Epithelial cell of esophagus (primary cell): ENCODE results near the gene CDKN2A.

Experiments
- DNase-seq: peaks from one replicate; pipeline ENCODE4 v3.0.0; 2010; ENCODE audit warnings: low read depth
- H3K4me3 ChIP-seq: 2 replicates; pipeline ENCODE4 v1.5.1; 2011; ENCODE audit warnings: mild to moderate bottlenecking, low read length, control low read depth
- CTCF ChIP-seq: IDR thresholded peaks from 2 replicates; pipeline ENCODE4 v1.5.1; 2011; ENCODE audit warnings: low read depth, mild to moderate bottlenecking, low read length, control low read depth, inconsistent platforms; ENCODE audit not compliant: insufficient read depth; ENCODE audit errors: missing control alignments

Gene CDKN2A

GRCh38 chr9:21996858-21997257 lies 2.7 kb upstream of the CDKN2A start:
- no peak overlapping the region for H3K4me3 ChIP-seq
- TF ChIP-seq CTCF = no peak
- DNase-seq = no peak

GRCh38 chr9:21996438-21996837 lies 2.2 kb upstream of the CDKN2A start:
- no peak for TF ChIP-seq CTCF
- no peak for DNase-seq
- no peak overlapping the region for H3K4me3 ChIP-seq

- H3K4me3 ChIP-seq = peak overlapping the region; percentile 74
- TF ChIP-seq CTCF = no peak
- peak; percentile 54 for DNase-seq
Measured at GRCh38 chr9:21995666-21996398, 1.6 kb upstream of the CDKN2A start.

- peak; percentile 2 for TF ChIP-seq CTCF
- DNase-seq = peak; percentile 73
- peak overlapping the region; percentile 74 for H3K4me3 ChIP-seq
Measured at GRCh38 chr9:21995006-21995665, 944 bp upstream of the CDKN2A start.

GRCh38 chr9:21994556-21995005 lies 389 bp upstream of the CDKN2A start, which contains the start of gene CDKN2B-AS1:
TSS of gene CDKN2B-AS1 (plus strand) at chr9:21994791.
- peak within 1 kb of the TSS; percentile 74 for H3K4me3 ChIP-seq
- DNase-seq = peak; percentile 69
- TF ChIP-seq CTCF = no peak

GRCh38 chr9:21993007-21993406 lies 1.2 kb downstream of the CDKN2A start:
- TF ChIP-seq CTCF = no peak
- H3K4me3 ChIP-seq = peak overlapping the region; percentile 74
- DNase-seq = no peak
